PC-3 (cell line): ENCODE results near the gene TMEM30B.

ENCODE experiments used
- EZH2 ChIP-seq: fragments of 300-600 bp; sonication (generic); IDR thresholded peaks from one replicate; pipeline ENCODE4 v1.6.1; 2017; ENCODE audit warnings: antibody characterized with exemption, mild to moderate bottlenecking, low read length; ENCODE audit not compliant: unreplicated experiment
- TF ChIP-seq, protein P1 (sequence below): fragments of 300-600 bp; sonication (generic); conservative IDR thresholded peaks from 2 replicates; pipeline ENCODE4 v1.5.1; 2017; ENCODE audit warnings: antibody characterized with exemption, low read depth, mild to moderate bottlenecking, low read length

DNA sequence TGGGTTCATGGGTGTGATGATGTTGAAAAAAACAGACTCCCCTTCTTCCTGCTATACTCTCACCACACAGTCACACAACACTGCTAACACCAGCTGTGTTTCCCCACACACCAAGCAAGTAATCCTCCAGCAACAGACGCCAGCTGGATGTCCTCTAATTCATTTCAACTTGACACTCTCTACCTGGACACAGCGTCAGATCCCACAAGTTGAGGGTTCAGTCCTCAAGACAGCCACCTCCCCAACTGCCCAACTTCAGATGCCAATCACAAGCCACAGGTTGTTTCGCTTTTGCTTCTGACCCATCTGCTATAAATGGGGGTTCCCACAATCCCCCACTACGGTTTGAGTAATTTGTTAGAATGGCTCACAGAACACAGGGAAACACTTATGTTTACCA lies 49.3 kb downstream of the TMEM30B start:
- TF ChIP-seq, protein P1, sequence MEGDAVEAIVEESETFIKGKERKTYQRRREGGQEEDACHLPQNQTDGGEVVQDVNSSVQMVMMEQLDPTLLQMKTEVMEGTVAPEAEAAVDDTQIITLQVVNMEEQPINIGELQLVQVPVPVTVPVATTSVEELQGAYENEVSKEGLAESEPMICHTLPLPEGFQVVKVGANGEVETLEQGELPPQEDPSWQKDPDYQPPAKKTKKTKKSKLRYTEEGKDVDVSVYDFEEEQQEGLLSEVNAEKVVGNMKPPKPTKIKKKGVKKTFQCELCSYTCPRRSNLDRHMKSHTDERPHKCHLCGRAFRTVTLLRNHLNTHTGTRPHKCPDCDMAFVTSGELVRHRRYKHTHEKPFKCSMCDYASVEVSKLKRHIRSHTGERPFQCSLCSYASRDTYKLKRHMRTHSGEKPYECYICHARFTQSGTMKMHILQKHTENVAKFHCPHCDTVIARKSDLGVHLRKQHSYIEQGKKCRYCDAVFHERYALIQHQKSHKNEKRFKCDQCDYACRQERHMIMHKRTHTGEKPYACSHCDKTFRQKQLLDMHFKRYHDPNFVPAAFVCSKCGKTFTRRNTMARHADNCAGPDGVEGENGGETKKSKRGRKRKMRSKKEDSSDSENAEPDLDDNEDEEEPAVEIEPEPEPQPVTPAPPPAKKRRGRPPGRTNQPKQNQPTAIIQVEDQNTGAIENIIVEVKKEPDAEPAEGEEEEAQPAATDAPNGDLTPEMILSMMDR = no peak
- TF ChIP-seq EZH2 = no peak
